ENCODE measurements around the gene CYLC2.

The CYLC2 gene

GRCh38 chr9:103037508-103038477 lies 42.7 kb downstream of the CYLC2 start:
- no peaks in the 10 kb centered on the region for H3K27me3 ChIP-seq (ENCODE audit: insufficient read depth, low read depth, severe bottlenecking)
- no peaks in the 10 kb centered on the region for H3K9me3 ChIP-seq (ENCODE audit: severe bottlenecking)
- no peak overlapping the region for H3K27ac ChIP-seq
- no peak for DNase-seq
- H3K36me3 ChIP-seq, result no peaks in the 10 kb centered on the region
- no peak overlapping the region for H3K4me3 ChIP-seq (ENCODE audit: low read depth, low read length)
- TF ChIP-seq CTCF (IDR thresholded peaks at IDR 0.05; ENCODE audit: low read depth, low read length), result no peak

GRCh38 chr9:103041961-103042360 lies 46.8 kb downstream of the CYLC2 start:
- Histone ChIP-seq H3K9me3 (ENCODE audit: severe bottlenecking) (no peaks in the 10 kb centered on the region), H3K36me3 (no peaks in the 10 kb centered on the region), H3K27ac (no peak overlapping the region), H3K4me3 (ENCODE audit: low read depth, low read length) (no peak overlapping the region), H3K27me3 (ENCODE audit: insufficient read depth, low read depth, severe bottlenecking) (no peaks in the 10 kb centered on the region)
- no peak for DNase-seq
- no peak for TF ChIP-seq CTCF (IDR thresholded peaks at IDR 0.05; ENCODE audit: low read depth, low read length)

Measured in WERI-Rb-1 (cell line).